GM12878 (cell line): ENCODE measurements around the gene PRRC2A. TPM values are rescaled to one million over a fixed set of nuclear protein-coding genes. Genes with fewer than 3 reads are reported as not detected.

ENCODE experiments used
- ATF2 ChIP-seq: IDR thresholded peaks from 2 replicates; pipeline ENCODE4 v1.6.1; 2012; ENCODE audit warnings: low read length, inconsistent platforms
- BCL11A ChIP-seq: IDR thresholded peaks from 2 replicates; pipeline ENCODE4 v1.6.1; 2011; ENCODE audit warnings: low read depth, low read length
- IRF3 ChIP-seq: fragments of 450-650 bp; IDR thresholded peaks from 2 replicates; pipeline ENCODE4 v1.6.1; 2014; ENCODE audit warnings: mild to moderate bottlenecking
- KAT2A ChIP-seq: conservative IDR thresholded peaks from 2 replicates; pipeline ENCODE4 v1.6.1; 2011; ENCODE audit warnings: low read depth, low read length; ENCODE audit not compliant: control insufficient read depth
- MEF2B ChIP-seq: fragments of 450-650 bp; IDR thresholded peaks from 2 replicates; pipeline ENCODE4 v1.6.1; 2018; ENCODE audit warnings: mild to moderate bottlenecking, moderate library complexity; ENCODE audit not compliant: partially characterized antibody, poor library complexity, severe bottlenecking
- MTA2 ChIP-seq: fragments of 450-650 bp; IDR thresholded peaks from 2 replicates; pipeline ENCODE4 v1.6.1; 2016; ENCODE audit warnings: low read depth, mild to moderate bottlenecking, moderate library complexity
- MTA3 ChIP-seq: IDR thresholded peaks from 2 replicates; pipeline ENCODE4 v1.6.1; 2012; ENCODE audit warnings: low read length, inconsistent platforms, borderline replicate concordance
- NFIC ChIP-seq: IDR thresholded peaks from 2 replicates; pipeline ENCODE4 v1.6.1; 2012; ENCODE audit warnings: low read depth, mild to moderate bottlenecking, inconsistent platforms, low read length, moderate library complexity
- POLR2AphosphoS2 ChIP-seq: IDR thresholded peaks from 2 replicates; pipeline ENCODE4 v1.6.1; 2011; ENCODE audit warnings: low read depth, mild to moderate bottlenecking, low read length, improper control_type of control experiment, moderate library complexity
- RCOR1 ChIP-seq: conservative IDR thresholded peaks from 2 replicates; pipeline ENCODE4 v1.6.1; 2012; ENCODE audit warnings: low read depth, low read length, improper control_type of control experiment
- RELB ChIP-seq: fragments of 450-650 bp; IDR thresholded peaks from 2 replicates; pipeline ENCODE4 v1.6.1; 2017; ENCODE audit warnings: low read depth, mild to moderate bottlenecking, moderate library complexity
- RFX5 ChIP-seq: IDR thresholded peaks from 2 replicates; pipeline ENCODE4 v1.6.1; 2011; ENCODE audit warnings: low read depth, low read length, improper control_type of control experiment
- SMAD1 ChIP-seq: fragments of 450-650 bp; IDR thresholded peaks from 2 replicates; pipeline ENCODE4 v1.6.1; 2018; ENCODE audit warnings: mild to moderate bottlenecking, low read depth; ENCODE audit not compliant: partially characterized antibody
- SMARCA5 ChIP-seq: fragments of 450-650 bp; IDR thresholded peaks from 2 replicates; pipeline ENCODE4 v1.6.1; 2017; ENCODE audit warnings: mild to moderate bottlenecking
- SP1 ChIP-seq: IDR thresholded peaks from one replicate; pipeline ENCODE4 v1.6.1; 2011; ENCODE audit warnings: low read depth, low read length
- SPI1 ChIP-seq: IDR thresholded peaks from 2 replicates; pipeline ENCODE4 v1.6.1; 2011; ENCODE audit warnings: low read depth, mild to moderate bottlenecking, low read length, moderate library complexity, borderline replicate concordance; ENCODE audit not compliant: insufficient read depth
- USF2 ChIP-seq: IDR thresholded peaks from 2 replicates; pipeline ENCODE4 v1.6.1; 2011; ENCODE audit warnings: low read depth, low read length, improper control_type of control experiment, borderline replicate concordance
- ZBTB33 ChIP-seq: fragments of 450-650 bp; IDR thresholded peaks from 2 replicates; pipeline ENCODE4 v1.6.1; 2017; ENCODE audit warnings: mild to moderate bottlenecking
- ZNF592 ChIP-seq: fragments of 450-650 bp; IDR thresholded peaks from 2 replicates; pipeline ENCODE4 v1.6.1; 2017; ENCODE audit warnings: mild to moderate bottlenecking, moderate library complexity
- polyA plus RNA-seq, 11 experiments: library from polyadenylated mRNA; depleted of rRNA in 4 of 11; unstranded in 6 of 11; stranded (reverse) in 5 of 11; fragments of >200 nt; fragmentation: Nextera tagmentation in 4 of 11; fragmentation: Illumina TruSeq in 1 of 11; extraction: Ambion mirVana in 4 of 11; extraction: Trizol in 1 of 11; gene quantifications; 1 replicate in 1 of 11; 2 replicates in 10 of 11; pipeline versions ENCODE4 v1.2.1 to v1.2.3, GENCODE V29; 2011 to 2016; ENCODE audit warnings: inconsistent platforms in 2 of 11, missing spikeins in 2 of 11, low read depth in 1 of 11
- total RNA-seq, 4 experiments: library from RNA; depleted of rRNA in 3 of 4; stranded (reverse); fragments of >200 nt in 3 of 4; fragmentation: Illumina TruSeq in 1 of 4; extraction: Trizol in 1 of 4; gene quantifications; 2 replicates each; pipeline versions ENCODE4 v1.2.1 to v1.2.3, GENCODE V29; 2013 to 2021

PRRC2A gene
- total and polyA plus RNA-seq, 10 of the 15 experiments (the other 5 are each of a cell fraction or from before 2014, with no cell fraction given): 0.40 to 244 (median 61.3) TPM

- TF ChIP-seq ATF2 (no peak), ZBTB33 (no peak), KAT2A (no peak), POLR2AphosphoS2 (peak; percentile 96), RCOR1 (peak; percentile 80; the same call in 1 of the 2 replicates), MTA2 (no peak; the same call in 1 of the 2 replicates), ZNF592 (no peak), RFX5 (no peak), SPI1 (peak; percentile 52; the same call in 1 of the 2 replicates), SMAD1 (peak; percentile 80), BCL11A (no peak), MTA3 (no peak), SP1 (no peak), USF2 (no peak), NFIC (no peak), SMARCA5 (0 out of 2 replicates have a peak, but pooled peaks have one; percentile 1), RELB (peak; percentile 41; the same call in 1 of the 2 replicates), IRF3 (no peak), MEF2B (no peak)
Observed at GRCh38 chr6:31575335-31575901, 45.1 kb upstream of the PRRC2A start, which contains the start of gene TNF (continued).
